SKM-1 treated with dmso at 0.1 percent for 144 hours (cell line): ENCODE results near the gene IL1RN.

Experiments
- DNase-seq: peaks from one replicate; lab custom pipeline; 2025; ENCODE audit not compliant: unreplicated experiment; lab: John Stamatoyannopoulos, UW

The IL1RN gene

GRCh38 chr2:113172721-113173541 is 45.5 kb downstream of the IL1RN start:
- no peak for DNase-seq

GRCh38 chr2:113173542-113174375 is 46.4 kb downstream of the IL1RN start, which contains the start of gene PSD4:
Gene PSD4 (plus strand): TSS chr2:113173971. CDS start chr2:113182457, 8,486 bp downstream.
- DNase-seq = peak; percentile 94

- no peak for DNase-seq
These were observed 47.0 kb downstream of the IL1RN start for GRCh38 chr2:113174376-113174750.

DNA sequence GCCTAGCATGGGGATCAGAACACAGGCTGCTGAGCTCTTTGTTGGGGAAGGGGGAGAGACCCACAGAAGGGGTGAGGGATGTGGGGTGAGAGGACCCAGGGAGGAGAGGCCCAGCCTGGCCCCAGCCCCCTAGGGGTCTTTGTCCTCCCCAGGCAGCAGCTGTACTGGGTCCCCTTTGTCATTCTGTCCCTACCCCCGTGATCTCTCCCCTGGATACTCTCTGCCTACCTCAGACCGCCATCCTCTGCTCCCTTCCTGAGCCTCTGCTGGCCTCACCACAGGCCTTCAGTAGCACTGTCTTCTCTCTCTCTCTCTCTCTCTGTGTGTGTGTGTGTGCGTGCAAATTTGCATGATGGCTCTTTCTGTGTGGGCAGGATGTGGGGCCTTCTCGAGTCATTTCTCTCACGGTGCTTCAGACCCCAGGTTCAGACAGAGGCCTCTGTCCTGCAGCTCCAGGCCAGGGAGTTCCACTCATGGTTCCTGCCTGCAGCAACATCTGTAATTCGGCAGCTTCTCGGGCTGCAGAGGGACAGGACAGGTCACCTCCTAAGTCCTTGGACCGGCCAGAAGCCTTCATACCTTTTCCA is 47.7 kb downstream of the IL1RN start:
- DNase-seq = no peak

GRCh38 chr2:113175736-113176695 is 48.6 kb downstream of the IL1RN start:
- DNase-seq = no peak

DNA sequence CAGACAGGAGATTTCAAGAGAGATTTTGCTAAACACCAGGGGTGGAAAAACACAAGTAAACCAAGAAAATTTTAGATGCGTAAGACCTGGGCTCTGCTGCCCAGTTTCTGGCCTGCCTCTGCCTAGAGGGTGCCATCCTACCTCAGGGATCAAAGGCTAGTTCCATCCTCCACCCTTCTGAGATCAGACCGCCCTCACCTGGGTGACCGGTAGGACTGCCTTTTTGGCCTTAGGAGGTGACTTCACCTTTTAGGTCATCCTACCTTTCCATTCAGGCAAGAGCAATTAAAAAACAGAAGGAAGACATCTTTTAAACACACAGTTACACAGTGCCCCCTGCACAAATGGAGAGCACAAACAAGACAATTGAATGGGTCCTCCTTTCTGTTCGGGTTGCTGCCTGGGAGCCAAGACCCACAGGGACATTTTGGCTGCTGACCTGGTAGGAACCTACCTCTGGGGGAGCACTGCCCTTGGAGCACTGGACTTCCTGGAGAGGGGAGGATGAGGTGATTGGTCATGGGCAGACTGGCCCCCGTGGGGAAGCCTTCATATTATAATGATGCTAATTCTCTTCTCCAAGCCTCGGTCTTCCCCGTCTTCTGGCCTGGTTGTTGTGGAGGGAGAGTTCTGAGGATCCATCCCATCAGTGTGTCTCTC is 49.4 kb downstream of the IL1RN start:
- no peak for DNase-seq

DNA sequence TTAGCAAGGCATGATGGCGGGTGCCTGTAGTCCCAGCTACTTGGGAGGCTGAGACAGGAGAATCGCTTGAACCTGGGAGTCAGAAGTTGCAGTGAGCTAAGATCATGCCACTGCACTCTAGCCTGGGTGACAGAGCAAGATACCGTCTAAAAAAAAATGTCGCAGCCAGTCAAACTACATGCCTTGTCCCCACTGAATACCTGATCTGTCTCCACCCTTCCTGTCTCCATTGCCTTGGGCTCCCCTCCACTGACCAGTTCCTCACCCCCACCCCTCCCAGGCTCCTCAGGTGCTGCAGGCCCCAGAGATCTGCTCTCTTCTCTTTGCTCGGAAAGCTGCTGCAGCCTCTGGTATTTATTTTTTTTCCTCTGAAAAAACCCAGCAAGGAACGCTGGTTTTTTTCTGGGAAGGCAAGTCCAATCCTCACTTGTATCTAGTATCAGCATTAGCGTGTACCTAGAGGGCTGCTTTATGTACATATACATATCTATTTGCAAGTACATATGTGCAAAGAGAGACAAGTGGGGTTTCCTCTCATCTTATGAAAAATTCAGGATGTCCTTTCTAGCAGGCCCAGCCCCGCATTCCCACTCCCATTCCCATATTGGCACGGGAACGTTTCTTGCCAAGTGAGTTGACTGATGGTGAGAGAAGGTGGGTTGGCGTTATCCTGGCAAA is 50.8 kb downstream of the IL1RN start:
- DNase-seq = no peak

GRCh38 chr2:113178891-113179290 is 51.5 kb downstream of the IL1RN start:
- DNase-seq = no peak

GRCh38 chr2:113179446-113180045 is 52.1 kb downstream of the IL1RN start:
- no peak for DNase-seq

- no peak for DNase-seq
These were observed 52.9 kb downstream of the IL1RN start for GRCh38 chr2:113180131-113180946.

GRCh38 chr2:113181258-113182051 is 54.1 kb downstream of the IL1RN start:
- DNase-seq = no peak

DNA sequence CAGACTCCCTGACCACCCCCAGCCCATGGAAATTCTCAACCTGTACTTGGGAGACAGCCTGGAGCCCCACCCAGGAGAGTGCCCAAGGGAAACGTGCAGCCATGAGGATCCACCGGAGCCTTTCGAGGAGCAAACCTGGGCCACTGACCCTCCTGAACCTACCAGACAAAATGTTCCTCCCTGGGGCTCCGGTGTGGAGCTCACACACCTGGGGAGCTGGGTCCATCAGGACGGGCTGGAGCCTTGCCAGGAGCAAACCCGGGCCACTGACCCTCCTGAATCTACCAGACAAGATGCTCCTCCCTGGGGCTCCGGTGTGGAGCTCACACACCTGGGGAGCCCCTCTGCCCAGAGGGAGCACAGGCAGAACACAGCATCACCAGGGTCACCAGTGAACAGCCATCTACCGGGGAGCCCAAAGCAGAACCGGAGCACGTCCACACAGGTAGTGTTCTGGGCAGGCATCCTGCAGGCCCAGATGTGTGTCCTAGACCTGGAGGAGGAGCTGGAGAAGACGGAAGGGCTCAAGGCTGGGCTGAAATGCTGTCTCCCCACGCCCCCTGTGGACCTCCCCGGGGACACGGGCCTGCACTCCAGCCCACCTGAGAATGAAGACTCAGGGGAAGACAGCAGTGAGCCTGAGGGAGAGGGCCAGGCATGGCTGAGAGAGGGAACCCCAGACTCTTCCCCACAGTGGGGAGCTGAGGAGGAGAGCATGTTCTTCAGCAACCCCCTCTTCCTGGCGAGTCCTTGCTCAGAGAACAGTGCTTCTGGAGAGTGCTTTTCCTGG is 55.3 kb downstream of the IL1RN start:
- no peak for DNase-seq

GRCh38 chr2:113183264-113183663 is 55.9 kb downstream of the IL1RN start:
- DNase-seq = no peak
